Thoracic aorta (tissue), 2 donors: ENCODE results near the gene ADAM15. TPM values are rescaled to one million over a fixed set of nuclear protein-coding genes. Genes with fewer than 3 reads are reported as not detected.

Experiments
- ATAC-seq: fragments of 150-250 bp; one replicate; pipeline ENCODE4 v1.8.0; 2017; ENCODE audit warnings: low read depth; ENCODE audit not compliant: insufficient number of reproducible peaks, low FRiP score
- DNase-seq: peaks from one replicate; pipeline ENCODE4 v3.0.0-alpha.2; 2020; ENCODE audit warnings: low spot score
- H3K27ac ChIP-seq, 2 donors: fragments of 200-600 bp; sonication (generic); 1 replicate in 1 of 2; 2 replicates in 1 of 2; pipeline ENCODE4 v1.5.1; 2016; ENCODE audit warnings: mild to moderate bottlenecking in 2 of 2, moderate library complexity in 2 of 2
- H3K27me3 ChIP-seq: fragments of 200-600 bp; sonication (generic); replicated peaks from 2 replicates; pipeline ENCODE4 v1.6.0; 2016; ENCODE audit warnings: mild to moderate bottlenecking; ENCODE audit not compliant: insufficient read depth
- H3K36me3 ChIP-seq: fragments of 200-600 bp; sonication (generic); one replicate; pipeline ENCODE4 v1.5.1; 2016
- H3K4me1 ChIP-seq, 2 donors: fragments of 200-600 bp; sonication (generic); 1 replicate in 1 of 2; 2 replicates in 1 of 2; pipeline versions ENCODE4 v1.5.1 to v1.6.0; 2016; ENCODE audit warnings: low read depth in 2 of 2, mild to moderate bottlenecking in 1 of 2; ENCODE audit not compliant: control insufficient read depth in 1 of 2
- H3K4me3 ChIP-seq: fragments of 200-600 bp; sonication (generic); 2 replicates; pipeline ENCODE4 v1.5.1; 2016; ENCODE audit warnings: mild to moderate bottlenecking
- H3K9me3 ChIP-seq: fragments of 200-600 bp; sonication (generic); 2 replicates; pipeline ENCODE4 v1.5.1; 2016
- CTCF ChIP-seq: fragments of 200-600 bp; sonication (generic); IDR thresholded peaks from one replicate; pipeline ENCODE4 v1.5.1; 2019; ENCODE audit warnings: antibody characterized with exemption
- total RNA-seq, 2 donors: library from RNA; depleted of rRNA; stranded (reverse); fragments of >200 nt; gene quantifications; one replicate each; pipeline versions ENCODE4 v1.1.0 to v1.2.3, GENCODE V29; 2016

The ADAM15 gene
- total RNA-seq, 2 donors from 2014 or later: 119 to 144 TPM

GRCh38 chr1:155010211-155010918, 40.8 kb upstream of the ADAM15 start:
- H3K4me3 ChIP-seq: peak overlapping the region; percentile 11
- peaks cover 49 to 60% of the 10 kb centered on the region in 2 donors for H3K4me1 ChIP-seq

GRCh38 chr1:155011004-155011416, 40.1 kb upstream of the ADAM15 start:
- H3K9me3 ChIP-seq: no peaks in the 10 kb centered on the region
- H3K4me1 ChIP-seq: peaks cover 42 to 54% of the 10 kb centered on the region in 2 donors
- peaks cover 3% of the 10 kb centered on the region for H3K36me3 ChIP-seq
- ATAC-seq: no peak
- DNase-seq: no peak
- peak overlapping the region in 1 of 2 donors; percentile 49 for H3K27ac ChIP-seq
- no peak overlapping the region for H3K4me3 ChIP-seq
- H3K27me3 ChIP-seq: no peaks in the 10 kb centered on the region
- TF ChIP-seq CTCF: no peak

More at GRCh38 chr1:155010211-155010918, 40.8 kb upstream of the ADAM15 start:
- peaks cover 3% of the 10 kb centered on the region for H3K36me3 ChIP-seq
- ATAC-seq: no peak
- TF ChIP-seq CTCF: no peak
- no peak overlapping the region for H3K27ac ChIP-seq
- no peaks in the 10 kb centered on the region for H3K9me3 ChIP-seq
- no peak for DNase-seq
- no peaks in the 10 kb centered on the region for H3K27me3 ChIP-seq

- Histone ChIP-seq H3K36me3 (peaks cover 3% of the 10 kb centered on the region), H3K27ac (peak overlapping the region in 1 of 2 donors; percentile 49), H3K27me3 (no peaks in the 10 kb centered on the region), H3K4me1 (peaks cover 37 to 49% of the 10 kb centered on the region in 2 donors), H3K9me3 (no peaks in the 10 kb centered on the region), H3K4me3 (no peak overlapping the region)
- TF ChIP-seq CTCF: no peak
- no peak for DNase-seq
- ATAC-seq: no peak
Observed at GRCh38 chr1:155011437-155012025, 39.6 kb upstream of the ADAM15 start.

- no peak for TF ChIP-seq CTCF
- peaks cover 36 to 43% of the 10 kb centered on the region in 2 donors for H3K4me1 ChIP-seq
- H3K9me3 ChIP-seq: no peaks in the 10 kb centered on the region
- DNase-seq: peak; percentile 46
- H3K36me3 ChIP-seq: peaks cover 3% of the 10 kb centered on the region
- no peak for ATAC-seq
- peak overlapping the region in 1 of 2 donors; percentile 49 for H3K27ac ChIP-seq
- H3K4me3 ChIP-seq: no peak overlapping the region
- no peaks in the 10 kb centered on the region for H3K27me3 ChIP-seq
Observed at GRCh38 chr1:155012026-155012546, 39.0 kb upstream of the ADAM15 start.
